HG03520 (cell line): ENCODE data around the gene GHRHR.

Experiments
- ATAC-seq: cut with Tn5 transposase; IDR thresholded peaks from one replicate; pipeline ENCODE4 v1.9.1; 2021; ENCODE audit warnings: mild to moderate bottlenecking, moderate library complexity; ENCODE audit not compliant: unreplicated experiment

GHRHR gene

DNA sequence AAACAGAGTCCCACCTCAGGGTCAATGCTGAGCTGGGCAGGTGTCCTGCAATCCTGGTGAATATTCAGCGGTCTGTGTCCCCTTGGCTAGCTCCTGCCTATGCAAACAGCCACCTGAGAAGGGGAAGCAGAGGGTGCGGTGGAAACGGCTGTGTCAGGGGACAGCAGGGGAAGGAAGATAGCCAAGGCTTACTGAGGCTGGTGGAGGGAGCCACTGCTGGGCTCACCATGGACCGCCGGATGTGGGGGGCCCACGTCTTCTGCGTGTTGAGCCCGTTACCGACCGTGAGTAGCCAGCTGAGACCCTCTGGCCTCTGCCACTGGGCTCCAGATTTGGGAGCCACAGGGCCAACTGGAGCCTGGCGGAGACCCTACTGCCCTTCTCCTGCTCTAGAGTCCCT is at the start of gene GHRHR:
Gene GHRHR, plus strand, starts transcription at position 112 of the 400 bp plus-strand sequence. Its CDS starts 116 bp downstream, at position 228.
- ATAC-seq = no peak

GRCh38 chr7:30914596-30914995 is 49.2 kb upstream of the GHRHR start:
- ATAC-seq = no peak

DNA sequence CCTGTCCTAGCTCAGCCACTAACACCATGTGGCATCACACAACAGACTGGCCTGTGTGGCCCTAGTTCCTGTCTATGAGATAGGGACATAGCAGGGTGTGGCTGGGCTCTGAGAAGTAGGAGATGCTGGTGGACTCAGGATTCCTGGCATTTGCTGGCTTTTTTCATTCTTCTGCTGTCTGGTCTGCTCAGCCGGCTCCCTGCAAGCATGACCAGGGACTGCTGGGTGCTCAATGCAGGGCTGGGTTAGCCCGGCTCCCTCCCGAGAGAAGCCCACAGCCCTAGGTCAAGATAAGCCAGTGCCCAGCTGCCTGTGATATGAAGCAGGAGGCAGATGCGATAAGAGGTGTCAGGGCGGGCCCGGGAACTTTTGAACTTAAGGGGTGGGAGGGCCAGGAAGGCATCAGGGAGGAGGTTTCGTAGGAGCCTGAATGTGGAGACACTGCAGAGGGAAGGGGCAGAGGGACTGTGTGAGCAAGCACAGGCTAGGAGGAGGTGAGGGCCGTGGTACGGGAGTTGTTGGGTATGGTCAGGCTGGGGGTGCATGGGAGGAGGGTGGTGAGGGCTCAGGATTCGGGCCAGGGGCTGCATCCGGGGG is 48.6 kb upstream of the GHRHR start:
- no peak for ATAC-seq

DNA sequence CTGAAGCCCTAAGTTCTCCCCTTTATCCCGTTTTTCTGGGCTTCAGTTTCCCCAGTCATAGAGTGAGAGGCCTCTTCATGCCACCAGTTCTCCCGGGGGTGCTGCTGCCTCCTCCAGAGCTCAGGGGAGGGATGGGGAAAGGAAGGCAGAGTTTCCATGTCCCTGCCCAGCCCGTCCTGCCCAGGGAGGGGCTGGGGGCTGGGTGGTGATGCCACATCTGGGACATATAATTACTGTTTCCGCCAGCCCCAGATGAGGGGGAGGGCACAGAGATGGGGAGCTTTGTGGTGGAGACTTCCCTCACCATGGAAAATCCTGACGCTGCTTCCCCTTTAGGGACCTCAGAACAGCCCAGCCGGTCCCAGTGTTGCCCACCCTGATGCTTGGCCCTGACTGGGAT is 48.0 kb upstream of the GHRHR start:
- no peak for ATAC-seq

- ATAC-seq = no peak
Measured at GRCh38 chr7:30916255-30916654, 47.5 kb upstream of the GHRHR start.

- no peak for ATAC-seq
Measured at GRCh38 chr7:30916767-30917166, 47.0 kb upstream of the GHRHR start.

- no peak for ATAC-seq
Measured at GRCh38 chr7:30917216-30917893, 46.4 kb upstream of the GHRHR start.

DNA sequence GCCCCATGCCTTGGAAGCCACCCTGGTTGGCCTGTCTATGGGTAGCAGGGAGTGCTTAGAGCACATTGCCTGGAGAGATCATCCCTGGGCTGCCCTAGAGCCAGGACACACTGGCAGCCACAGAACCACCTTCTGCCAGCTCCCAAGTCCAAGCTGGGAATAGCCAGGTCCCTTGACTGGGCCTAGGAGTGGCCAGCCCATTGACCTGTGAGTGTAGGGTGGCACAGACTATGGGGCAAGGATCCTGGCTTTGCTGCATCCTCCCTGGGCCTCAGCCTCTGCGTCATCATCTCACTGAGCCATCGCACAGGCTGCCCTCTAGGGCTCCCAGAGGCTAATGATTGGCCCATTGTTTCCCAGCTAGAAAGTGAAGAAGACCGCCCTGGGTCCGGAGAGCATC is 45.1 kb upstream of the GHRHR start:
- no peak for ATAC-seq

GRCh38 chr7:30920021-30920583 is 43.7 kb upstream of the GHRHR start:
- no peak for ATAC-seq

GRCh38 chr7:30920584-30921539 is 42.9 kb upstream of the GHRHR start:
- ATAC-seq = no peak

DNA sequence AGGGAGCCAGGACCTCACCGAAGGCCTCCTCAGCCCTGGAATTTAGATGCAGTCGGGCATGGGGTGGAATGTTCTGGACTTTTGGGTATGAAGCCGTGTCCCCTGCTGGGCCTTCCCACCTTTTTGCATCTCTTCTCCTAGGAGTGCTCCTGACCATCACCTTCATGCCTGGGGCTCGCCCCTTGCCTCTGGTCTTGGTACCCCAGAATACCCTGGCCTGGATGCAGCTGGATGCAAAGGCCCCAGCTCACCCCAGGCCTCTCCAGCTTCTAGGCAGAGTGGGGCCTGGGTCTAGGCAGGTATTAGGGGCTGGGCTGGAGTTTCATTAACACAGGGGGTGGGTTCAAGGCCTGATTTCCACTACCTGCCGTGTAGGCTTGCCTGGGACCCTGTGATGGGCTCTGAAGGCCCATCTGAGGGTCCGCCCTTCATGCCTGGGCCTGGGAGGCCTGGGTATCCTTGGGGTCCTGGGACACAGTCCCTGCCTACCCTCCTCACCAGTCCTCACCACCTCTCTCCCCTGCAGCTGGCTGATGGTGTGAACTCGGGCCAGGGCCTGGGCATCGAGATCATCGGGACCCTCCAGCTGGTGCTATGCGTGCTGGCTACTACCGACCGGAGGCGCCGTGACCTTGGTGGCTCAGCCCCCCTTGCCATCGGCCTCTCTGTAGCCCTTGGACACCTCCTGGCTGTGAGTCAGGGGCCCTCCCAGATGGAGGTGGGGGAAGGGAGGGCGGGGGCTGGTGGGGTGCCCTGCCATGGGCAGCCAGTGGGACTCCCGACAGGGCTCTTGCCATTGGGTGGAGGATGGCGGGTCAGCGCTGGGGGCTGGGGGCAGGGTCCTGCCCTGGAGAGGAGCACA is 42.0 kb upstream of the GHRHR start:
- no peak for ATAC-seq

DNA sequence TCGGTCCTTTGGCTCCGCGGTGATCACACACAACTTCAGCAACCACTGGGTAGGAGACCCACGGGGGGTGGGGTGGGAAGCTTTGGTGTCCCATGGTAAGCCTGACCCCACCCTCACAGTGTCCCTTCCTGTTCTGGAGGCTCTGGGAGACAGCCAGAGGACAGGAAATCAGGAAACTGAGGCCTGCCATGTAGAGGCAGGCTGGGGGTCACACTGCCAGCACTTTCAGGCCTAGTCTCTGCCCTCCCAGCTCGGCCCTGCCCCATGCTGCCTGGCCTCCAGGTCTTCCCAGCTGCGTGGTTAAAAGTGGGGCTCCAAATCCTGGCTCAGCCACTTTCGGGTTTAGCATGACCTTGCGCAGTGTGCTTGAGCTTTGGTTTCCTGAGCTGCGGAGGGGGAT is 41.2 kb upstream of the GHRHR start:
- ATAC-seq = no peak

- no peak for ATAC-seq
Measured at GRCh38 chr7:30923009-30923773, 40.6 kb upstream of the GHRHR start.

- no peak for ATAC-seq
Measured at GRCh38 chr7:30923774-30924413, 39.9 kb upstream of the GHRHR start.

DNA sequence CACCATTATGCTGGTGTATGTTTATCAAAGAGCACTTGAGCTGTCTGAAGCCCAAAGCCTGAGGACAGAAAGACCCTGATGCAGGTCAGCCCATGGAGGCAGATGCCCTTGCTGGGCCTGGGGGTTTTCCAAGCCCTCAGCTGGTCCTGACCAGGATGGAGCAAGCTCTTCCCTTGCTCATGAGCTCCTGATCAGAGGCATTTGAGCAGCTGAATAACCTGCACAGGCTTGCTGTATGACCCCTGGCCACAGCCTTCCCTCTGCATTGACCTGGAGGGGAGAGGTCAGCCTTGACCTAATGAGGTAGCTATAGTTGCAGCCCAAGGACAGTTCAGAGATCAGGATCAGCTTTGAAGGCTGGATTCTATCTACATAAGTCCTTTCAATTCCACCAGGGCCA is 39.1 kb upstream of the GHRHR start:
- ATAC-seq = no peak

- no peak for ATAC-seq
Measured at GRCh38 chr7:30925117-30925516, 38.6 kb upstream of the GHRHR start.

GRCh38 chr7:30925913-30926312 is 37.8 kb upstream of the GHRHR start:
- ATAC-seq = no peak

DNA sequence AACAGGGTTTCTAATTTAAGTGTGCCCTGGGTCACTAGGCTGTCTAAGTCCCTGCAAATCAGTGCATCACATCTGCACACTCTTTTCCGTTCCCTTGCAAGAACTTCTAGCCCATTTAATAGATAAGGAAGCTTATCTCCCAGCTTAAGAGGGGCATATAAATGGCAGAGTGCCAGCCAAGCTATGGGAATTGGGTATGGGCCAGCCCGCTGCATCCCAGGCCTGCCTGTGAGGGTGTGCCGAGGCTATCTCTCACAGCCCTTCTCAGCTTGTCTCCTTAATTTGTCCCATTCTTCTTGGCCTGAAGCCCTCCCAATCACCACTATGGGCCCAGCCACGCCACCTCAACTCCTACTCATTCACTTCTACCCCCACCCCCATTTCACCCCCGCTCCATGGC is 37.4 kb upstream of the GHRHR start:
- ATAC-seq = no peak

GRCh38 chr7:30927040-30927439 is 36.7 kb upstream of the GHRHR start:
- no peak for ATAC-seq
